Adrenal gland (tissue), 12 donors: ENCODE results near the gene CAB39. TPM values are rescaled to one million over a fixed set of nuclear protein-coding genes. Genes with fewer than 3 reads are reported as not detected.

Experiments
- DNase-seq, 7 donors: peaks; one replicate each; pipeline ENCODE4 v3.0.0-alpha.2; 2019 to 2020
- H3K27ac ChIP-seq, 5 donors: fragments of 200-600 bp; sonication (generic) in 4 of 5; 1 replicate in 3 of 5; 2 replicates in 2 of 5; pipeline versions ENCODE4 v1.5.1 to v1.8.0; 2016 to 2020; ENCODE audit warnings: mild to moderate bottlenecking in 1 of 5
- H3K27me3 ChIP-seq: fragments of 200-600 bp; 2 replicates; pipeline ENCODE4 v1.8.0; 2021
- H3K36me3 ChIP-seq, 2 donors: fragments of 200-600 bp; replicated peaks in 1 of 2; 1 replicate in 1 of 2; 2 replicates in 1 of 2; pipeline versions ENCODE4 v1.5.1 to v1.8.0; 2018 to 2022
- H3K4me1 ChIP-seq, 2 donors: fragments of 200-600 bp; replicated peaks in 1 of 2; 1 replicate in 1 of 2; 2 replicates in 1 of 2; pipeline versions ENCODE4 v1.5.1 to v1.8.0; 2018 to 2021
- H3K4me3 ChIP-seq, 4 donors: fragments of 200-600 bp; sonication (generic) in 3 of 4; one replicate each; pipeline ENCODE4 v1.5.1; 2016 to 2018
- H3K9me3 ChIP-seq, 3 donors: fragments of 200-600 bp; sonication (generic) in 1 of 3; replicated peaks in 1 of 3; 1 replicate in 2 of 3; 2 replicates in 1 of 3; pipeline versions ENCODE4 v1.5.1 to v1.8.0; 2016 to 2021
- CTCF ChIP-seq, 6 experiments: fragments of 450-650 bp in 4 of 6; fragments of 200-600 bp in 2 of 6; sonication (generic) in 1 of 6; IDR thresholded peaks; 1 replicate in 5 of 6; 2 replicates in 1 of 6; pipeline versions ENCODE4 v1.5.1 to v1.8.0; 2016 to 2021; ENCODE audit warnings: antibody characterized with exemption in 6 of 6, mild to moderate bottlenecking in 2 of 6, moderate library complexity in 1 of 6
- POLR2A ChIP-seq, 2 donors: fragments of 450-650 bp; IDR thresholded peaks; one replicate each; pipeline ENCODE4 v1.6.1; 2017; ENCODE audit warnings: antibody characterized with exemption in 2 of 2, mild to moderate bottlenecking in 2 of 2, moderate library complexity in 1 of 2
- WGBS, 4 donors: extraction: QIAGEN DNeasy Blood & Tissue Kit in 2 of 4; methylation state at CpG; one replicate each; pipeline versions ENCODE4 v1.1.5 to v1.1.7; 2013 to 2017; 5-methylcytosine and 5-hydroxymethylcytosine counted together
- intact Hi-C, 2 donors: fragments of 100-400 bp; cut with DNase I; formaldehyde crosslinking; loops; one replicate each; pipeline versions ENCODE4 v1.14.1 to v1.15.0; 2022 to 2023
- polyA plus RNA-seq, 3 donors: library from polyadenylated mRNA; stranded (reverse); fragments of 200-250 nt in 2 of 3; fragments of 350-450 nt in 1 of 3; fragmentation: Illumina TruSeq in 1 of 3; extraction: RNeasy Lipid Tissue Mini Kit (QIAGEN cat#74804) in 1 of 3; gene quantifications; one replicate each; pipeline ENCODE4 v1.2.3, GENCODE V29; 2013 to 2014
- total RNA-seq, 9 donors: library from RNA; depleted of rRNA in 4 of 9; stranded (reverse); fragments of >200 nt in 4 of 9; fragments of 120-200 nt in 1 of 9; fragmentation: NEBNext Ultra II Directional in 1 of 9; extraction: Animal tissue kit (Norgen Biotek cat#: 25700) in 1 of 9; gene quantifications; one replicate each; pipeline versions ENCODE4 v1.1.0 to v1.2.4, GENCODE V29; 2013 to 2023
- donor health status: healthy with polysubstance abuse.
- donor health status: Bipolar disorder and iron deficiency.
- donor health status: DM: yes; HTN: yes; CAD: no.
- donor health status: DM: no; HTN: no; CAD: no.
- donor health status: DM: no; HTN: no; CAD: no.
- donor health status: DM: yes; HTN: yes; CAD: no.

Gene CAB39
- total and polyA plus RNA-seq, 12 donors: 10.5 to 96.1 (median 55.5) TPM

- intact Hi-C loops: no loop called here
- TF ChIP-seq CTCF (IDR thresholded peaks at IDR 0.05): no peak
- TF ChIP-seq POLR2A (IDR thresholded peaks at IDR 0.05): no peak
- no peaks in the 10 kb centered on the region for H3K9me3 ChIP-seq
- no peaks in the 10 kb centered on the region for H3K27me3 ChIP-seq
- no peak for DNase-seq
- WGBS, 4 donors: 79 to 98% (median 89%) methylated on average over 4 of the region's 4 CpGs
- peaks cover 0 to 11% of the 10 kb centered on the region in 2 donors for H3K4me1 ChIP-seq
- H3K27ac ChIP-seq: no peak overlapping the region
- no peaks in the 10 kb centered on the region for H3K36me3 ChIP-seq
- H3K4me3 ChIP-seq: no peak overlapping the region
Measured at GRCh38 chr2:230754200-230754599, 41.6 kb downstream of the CAB39 start.

GRCh38 chr2:230757476-230757875 lies 44.8 kb downstream of the CAB39 start:
- no peaks in the 10 kb centered on the region for H3K9me3 ChIP-seq
- peaks cover 0 to 13% of the 10 kb centered on the region in 2 donors for H3K36me3 ChIP-seq
- intact Hi-C loops: no loop called here
- H3K4me3 ChIP-seq: no peak overlapping the region
- WGBS, 4 donors: 81 to 92% (median 86%) methylated on average over 2 of the region's 2 CpGs
- H3K4me1 ChIP-seq: peaks cover 0 to 11% of the 10 kb centered on the region in 2 donors
- no peak for TF ChIP-seq CTCF (IDR thresholded peaks at IDR 0.05)
- no peak for TF ChIP-seq POLR2A (IDR thresholded peaks at IDR 0.05)
- no peak overlapping the region for H3K27ac ChIP-seq
- DNase-seq: no peak
- no peaks in the 10 kb centered on the region for H3K27me3 ChIP-seq

- no peak for DNase-seq
- Histone ChIP-seq H3K4me3 (no peak overlapping the region), H3K27ac (no peak overlapping the region), H3K9me3 (no peaks in the 10 kb centered on the region), H3K4me1 (peaks cover 0 to 11% of the 10 kb centered on the region in 2 donors), H3K36me3 (peaks cover 0 to 15% of the 10 kb centered on the region in 2 donors), H3K27me3 (no peaks in the 10 kb centered on the region)
- WGBS, 4 donors: 78 to 88% (median 86%) methylated on average over 6 of the region's 6 CpGs
- TF ChIP-seq POLR2A (IDR thresholded peaks at IDR 0.05): no peak
- intact Hi-C loops: no loop called here
Measured at GRCh38 chr2:230758566-230759480, 46.2 kb downstream of the CAB39 start.

- 88 to 91% (median 89%) methylated on average over 11 of the region's 11 CpGs for WGBS, 4 donors
- Histone ChIP-seq H3K9me3 (no peaks in the 10 kb centered on the region), H3K27ac (no peak overlapping the region), H3K36me3 (peaks cover 0 to 15% of the 10 kb centered on the region in 2 donors), H3K4me1 (peaks cover 0 to 11% of the 10 kb centered on the region in 2 donors), H3K4me3 (no peak overlapping the region), H3K27me3 (no peaks in the 10 kb centered on the region)
- no peak for TF ChIP-seq POLR2A (IDR thresholded peaks at IDR 0.05)
- TF ChIP-seq CTCF (IDR thresholded peaks at IDR 0.05): no peak
- intact Hi-C loops: no loop called here
- DNase-seq: no peak
Measured at GRCh38 chr2:230759481-230760167, 47.0 kb downstream of the CAB39 start.
